H1 (cell line): ENCODE results near the gene USP51.
"Not testable (repeated sequence)": the region's sequence is repeated elsewhere in the genome, so short reads cannot be mapped to it uniquely, and the experiment has no call there.

ENCODE experiments used
- CBX5 ChIP-seq: fragments of 300-800, 300-1000 bp; sonication (generic); IDR thresholded peaks from 2 replicates; pipeline ENCODE4 v1.7.1; 2016; ENCODE audit warnings: antibody characterized with exemption, low read length, low read depth
- CHD2 ChIP-seq: IDR thresholded peaks from 2 replicates; pipeline ENCODE4 v1.6.1; 2012; ENCODE audit warnings: low read length, improper control_type of control experiment
- CREB1 ChIP-seq: IDR thresholded peaks from 2 replicates; pipeline ENCODE4 v1.6.1; 2012; ENCODE audit warnings: inconsistent platforms
- EP300 ChIP-seq, 2 experiments: IDR thresholded peaks; 1 replicate in 1 of 2; 2 replicates in 1 of 2; pipeline ENCODE4 v1.6.1; 2011 to 2012; ENCODE audit warnings: low read depth in 2 of 2, low read length in 2 of 2, mild to moderate bottlenecking in 2 of 2, borderline replicate concordance in 1 of 2, inconsistent platforms in 1 of 2, moderate library complexity in 1 of 2
- EZH2 ChIP-seq: fragments of 200-600 bp; sonication (generic); IDR thresholded peaks from 2 replicates; pipeline ENCODE4 v1.7.1; 2012; ENCODE audit warnings: low read depth, mild to moderate bottlenecking, moderate library complexity, low read length, inconsistent platforms; ENCODE audit not compliant: severe bottlenecking
- JUN ChIP-seq: IDR thresholded peaks from 2 replicates; pipeline ENCODE4 v1.6.1; 2011; ENCODE audit warnings: low read depth, mild to moderate bottlenecking, improper control_type of control experiment, low read length
- POLR2A ChIP-seq, 2 experiments: IDR thresholded peaks; 1 replicate in 1 of 2; 2 replicates in 1 of 2; pipeline ENCODE4 v1.6.1; 2011; ENCODE audit warnings: low read depth in 2 of 2, low read length in 2 of 2, mild to moderate bottlenecking in 2 of 2; ENCODE audit errors: control extremely low read depth in 1 of 2
- POLR2AphosphoS5 ChIP-seq: IDR thresholded peaks from 2 replicates; pipeline ENCODE4 v1.6.1; 2011; ENCODE audit warnings: low read depth, low read length
- SIN3A ChIP-seq, 2 experiments: IDR thresholded peaks in 1 of 2; conservative IDR thresholded peaks in 1 of 2; 2 replicates each; pipeline ENCODE4 v1.6.1; 2011 to 2012; ENCODE audit warnings: low read length in 2 of 2, improper control_type of control experiment in 1 of 2, low read depth in 1 of 2, mild to moderate bottlenecking in 1 of 2
- TAF1 ChIP-seq: IDR thresholded peaks from 2 replicates; pipeline ENCODE4 v1.6.1; 2011; ENCODE audit warnings: mild to moderate bottlenecking, low read depth, low read length
- TEAD4 ChIP-seq: IDR thresholded peaks from 2 replicates; pipeline ENCODE4 v1.6.1; 2012; ENCODE audit warnings: low read depth, low read length, inconsistent platforms, mixed read lengths
- TF ChIP-seq, protein P1 (sequence below): IDR thresholded peaks from 2 replicates; pipeline ENCODE4 v1.6.1; 2011; ENCODE audit warnings: low read length, improper control_type of control experiment
- TF ChIP-seq, protein P2 (sequence below), 3 experiments: IDR thresholded peaks; 1 replicate in 2 of 3; 2 replicates in 1 of 3; pipeline versions ENCODE4 v1.5.1 to v1.6.1; 2011; ENCODE audit warnings: low read length in 3 of 3, mild to moderate bottlenecking in 3 of 3, inconsistent platforms in 2 of 3, low read depth in 1 of 3, moderate library complexity in 1 of 3; ENCODE audit not compliant: insufficient read depth in 1 of 3; ENCODE audit errors: control extremely low read depth in 1 of 3
- TF ChIP-seq, protein P3 (sequence below): IDR thresholded peaks from 2 replicates; pipeline ENCODE4 v1.6.1; 2011; ENCODE audit warnings: low read depth, mild to moderate bottlenecking, low read length; ENCODE audit not compliant: insufficient read depth

DNA sequence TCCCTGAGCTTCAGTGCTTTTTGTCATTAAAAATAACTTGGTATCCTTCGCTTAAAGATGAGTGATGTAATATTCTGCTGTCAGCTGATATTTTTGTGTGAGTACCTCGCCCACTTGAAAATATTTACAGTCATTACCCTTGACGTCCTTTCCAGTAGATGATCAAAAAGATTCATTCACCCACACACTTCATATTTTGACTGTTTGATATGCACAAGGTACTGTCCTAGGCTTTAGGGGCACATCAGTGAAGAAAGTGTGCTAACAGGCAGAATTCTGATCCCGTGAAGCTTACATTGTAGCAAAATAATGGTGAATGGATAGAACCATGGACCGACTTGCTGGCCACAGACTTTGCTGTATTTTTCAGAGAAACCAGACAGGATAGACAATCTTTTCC lies 18.1 kb upstream of the USP51 start:
- not testable (repeated sequence) for TF ChIP-seq EP300 (IDR thresholded peaks at IDR 0.05; ENCODE audit: borderline replicate concordance in 1 of 2, low read depth in 2 of 2, low read length in 2 of 2); JUN; SIN3A (conservative IDR thresholded peaks at IDR 0.05 in 1 of 2, IDR thresholded peaks at IDR 0.05 in 1 of 2; ENCODE audit: low read depth in 1 of 2, low read length in 2 of 2); POLR2AphosphoS5; CHD2; TEAD4; EZH2; POLR2A (IDR thresholded peaks at IDR 0.05; ENCODE audit: control extremely low read depth in 1 of 2, low read depth in 2 of 2, low read length in 2 of 2); TAF1; CBX5; CREB1
- TF ChIP-seq, protein P1, sequence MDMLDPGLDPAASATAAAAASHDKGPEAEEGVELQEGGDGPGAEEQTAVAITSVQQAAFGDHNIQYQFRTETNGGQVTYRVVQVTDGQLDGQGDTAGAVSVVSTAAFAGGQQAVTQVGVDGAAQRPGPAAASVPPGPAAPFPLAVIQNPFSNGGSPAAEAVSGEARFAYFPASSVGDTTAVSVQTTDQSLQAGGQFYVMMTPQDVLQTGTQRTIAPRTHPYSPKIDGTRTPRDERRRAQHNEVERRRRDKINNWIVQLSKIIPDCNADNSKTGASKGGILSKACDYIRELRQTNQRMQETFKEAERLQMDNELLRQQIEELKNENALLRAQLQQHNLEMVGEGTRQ, result not testable (repeated sequence)
- TF ChIP-seq, protein P2, sequence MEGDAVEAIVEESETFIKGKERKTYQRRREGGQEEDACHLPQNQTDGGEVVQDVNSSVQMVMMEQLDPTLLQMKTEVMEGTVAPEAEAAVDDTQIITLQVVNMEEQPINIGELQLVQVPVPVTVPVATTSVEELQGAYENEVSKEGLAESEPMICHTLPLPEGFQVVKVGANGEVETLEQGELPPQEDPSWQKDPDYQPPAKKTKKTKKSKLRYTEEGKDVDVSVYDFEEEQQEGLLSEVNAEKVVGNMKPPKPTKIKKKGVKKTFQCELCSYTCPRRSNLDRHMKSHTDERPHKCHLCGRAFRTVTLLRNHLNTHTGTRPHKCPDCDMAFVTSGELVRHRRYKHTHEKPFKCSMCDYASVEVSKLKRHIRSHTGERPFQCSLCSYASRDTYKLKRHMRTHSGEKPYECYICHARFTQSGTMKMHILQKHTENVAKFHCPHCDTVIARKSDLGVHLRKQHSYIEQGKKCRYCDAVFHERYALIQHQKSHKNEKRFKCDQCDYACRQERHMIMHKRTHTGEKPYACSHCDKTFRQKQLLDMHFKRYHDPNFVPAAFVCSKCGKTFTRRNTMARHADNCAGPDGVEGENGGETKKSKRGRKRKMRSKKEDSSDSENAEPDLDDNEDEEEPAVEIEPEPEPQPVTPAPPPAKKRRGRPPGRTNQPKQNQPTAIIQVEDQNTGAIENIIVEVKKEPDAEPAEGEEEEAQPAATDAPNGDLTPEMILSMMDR (IDR thresholded peaks at IDR 0.05; ENCODE audit: control extremely low read depth in 1 of 3, insufficient read depth in 1 of 3, low read depth in 1 of 3, low read length in 3 of 3), result not testable (repeated sequence)
- TF ChIP-seq, protein P3, sequence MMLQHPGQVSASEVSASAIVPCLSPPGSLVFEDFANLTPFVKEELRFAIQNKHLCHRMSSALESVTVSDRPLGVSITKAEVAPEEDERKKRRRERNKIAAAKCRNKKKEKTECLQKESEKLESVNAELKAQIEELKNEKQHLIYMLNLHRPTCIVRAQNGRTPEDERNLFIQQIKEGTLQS, result not testable (repeated sequence)
